GM06990 (cell line): ENCODE results near the gene RHOB.

ENCODE experiments used
- DNase-seq: peaks from one replicate; pipeline ENCODE4 v3.0.0-alpha.2; 2011; ENCODE audit not compliant: insufficient read length; ENCODE audit errors: extremely low read depth
- H3K27me3 ChIP-seq: replicated peaks from 2 replicates; pipeline ENCODE4 v1.6.0; 2011; ENCODE audit warnings: low read length; ENCODE audit not compliant: control insufficient read depth, insufficient read depth
- H3K36me3 ChIP-seq: 2 replicates; pipeline ENCODE4 v1.5.1; 2011; ENCODE audit warnings: low read length; ENCODE audit not compliant: control insufficient read depth, insufficient read depth
- H3K4me3 ChIP-seq: replicated peaks from 2 replicates; pipeline ENCODE4 v1.5.1; 2011; ENCODE audit warnings: low read depth, mild to moderate bottlenecking, control low read depth, low read length
- CTCF ChIP-seq: IDR thresholded peaks from 2 replicates; pipeline ENCODE4 v1.5.1; 2011; ENCODE audit warnings: low read length, control low read depth, mild to moderate bottlenecking, inconsistent platforms; ENCODE audit not compliant: insufficient read depth, poor library complexity, severe bottlenecking

The RHOB gene

GRCh38 chr2:20446917-20447436, at the start of gene RHOB:
RHOB (plus strand) TSS chr2:20447074; CDS start chr2:20447466, 392 bp downstream.
- TF ChIP-seq CTCF = no peak
- Histone ChIP-seq H3K4me3 (peak within 1 kb of the TSS; percentile 72), H3K36me3 (no peaks in the 10 kb centered on the region), H3K27me3 (no peaks in the 10 kb centered on the region; the same call in 1 of the 2 replicates)
- DNase-seq = peak; percentile 95

- no peak for DNase-seq
Measured at GRCh38 chr2:20397811-20398447, 48.9 kb upstream of the RHOB start.

GRCh38 chr2:20398956-20399567, 47.8 kb upstream of the RHOB start:
- no peak for TF ChIP-seq CTCF
- Histone ChIP-seq H3K4me3 (no peak overlapping the region), H3K27me3 (no peaks in the 10 kb centered on the region), H3K36me3 (no peaks in the 10 kb centered on the region)
- no peak for DNase-seq

More at GRCh38 chr2:20397811-20398447, 48.9 kb upstream of the RHOB start:
- H3K4me3 ChIP-seq = no peak overlapping the region
- H3K27me3 ChIP-seq = no peaks in the 10 kb centered on the region
- TF ChIP-seq CTCF = no peak
- H3K36me3 ChIP-seq = no peaks in the 10 kb centered on the region

GRCh38 chr2:20400306-20400705, 46.6 kb upstream of the RHOB start:
- H3K36me3 ChIP-seq = no peaks in the 10 kb centered on the region
- DNase-seq = no peak
- H3K27me3 ChIP-seq = no peaks in the 10 kb centered on the region
- H3K4me3 ChIP-seq = no peak overlapping the region
- no peak for TF ChIP-seq CTCF

GRCh38 chr2:20400787-20401488, 45.9 kb upstream of the RHOB start:
- Histone ChIP-seq H3K27me3 (no peaks in the 10 kb centered on the region), H3K36me3 (no peaks in the 10 kb centered on the region), H3K4me3 (no peak overlapping the region)
- TF ChIP-seq CTCF = no peak
- no peak for DNase-seq
